ENCODE data around the gene ALAS1. TPM values are rescaled to one million over a fixed set of nuclear protein-coding genes. Genes with fewer than 3 reads are reported as not detected.
A peak's percentile ranks its signal among the peaks of the same experiment; 100 is the strongest.

ALAS1 gene
- total RNA-seq, 4 donors from 2014 or later = 17.5 to 43.1 (median 32.2) TPM

DNA sequence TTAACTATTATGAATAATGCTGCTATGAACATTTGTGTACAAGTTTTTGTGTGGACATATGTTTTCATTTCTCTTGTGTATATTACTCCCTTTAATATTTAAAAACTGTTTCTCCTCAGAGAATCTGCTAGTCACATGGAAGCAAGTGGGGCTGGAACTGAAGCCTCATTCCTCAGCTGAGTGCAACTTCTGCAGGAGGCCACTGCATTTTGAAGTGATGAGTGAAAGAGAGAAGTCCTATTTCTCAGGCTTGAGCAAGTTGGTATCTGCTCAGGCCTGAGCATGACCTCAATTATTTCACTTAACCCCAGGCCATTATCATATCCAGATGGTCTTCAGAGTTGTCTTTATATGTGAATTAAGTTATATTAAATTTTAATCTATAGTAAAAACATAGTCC is 15.9 kb downstream of the ALAS1 start:
- H3K4me3 ChIP-seq (ENCODE audit: low read depth, poor library complexity, severe bottlenecking) = no peak overlapping the region
- TF ChIP-seq, protein P1, sequence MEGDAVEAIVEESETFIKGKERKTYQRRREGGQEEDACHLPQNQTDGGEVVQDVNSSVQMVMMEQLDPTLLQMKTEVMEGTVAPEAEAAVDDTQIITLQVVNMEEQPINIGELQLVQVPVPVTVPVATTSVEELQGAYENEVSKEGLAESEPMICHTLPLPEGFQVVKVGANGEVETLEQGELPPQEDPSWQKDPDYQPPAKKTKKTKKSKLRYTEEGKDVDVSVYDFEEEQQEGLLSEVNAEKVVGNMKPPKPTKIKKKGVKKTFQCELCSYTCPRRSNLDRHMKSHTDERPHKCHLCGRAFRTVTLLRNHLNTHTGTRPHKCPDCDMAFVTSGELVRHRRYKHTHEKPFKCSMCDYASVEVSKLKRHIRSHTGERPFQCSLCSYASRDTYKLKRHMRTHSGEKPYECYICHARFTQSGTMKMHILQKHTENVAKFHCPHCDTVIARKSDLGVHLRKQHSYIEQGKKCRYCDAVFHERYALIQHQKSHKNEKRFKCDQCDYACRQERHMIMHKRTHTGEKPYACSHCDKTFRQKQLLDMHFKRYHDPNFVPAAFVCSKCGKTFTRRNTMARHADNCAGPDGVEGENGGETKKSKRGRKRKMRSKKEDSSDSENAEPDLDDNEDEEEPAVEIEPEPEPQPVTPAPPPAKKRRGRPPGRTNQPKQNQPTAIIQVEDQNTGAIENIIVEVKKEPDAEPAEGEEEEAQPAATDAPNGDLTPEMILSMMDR (IDR thresholded peaks at IDR 0.05) = no peak
- no peak for TF ChIP-seq POLR2A (IDR thresholded peaks at IDR 0.05)
- intact Hi-C loops (cut with DNase I; ENCODE audit: low total_unique reads) = no loop called here
- DNase-seq (ENCODE audit: low spot score in 2 of 2) = no peak

DNA sequence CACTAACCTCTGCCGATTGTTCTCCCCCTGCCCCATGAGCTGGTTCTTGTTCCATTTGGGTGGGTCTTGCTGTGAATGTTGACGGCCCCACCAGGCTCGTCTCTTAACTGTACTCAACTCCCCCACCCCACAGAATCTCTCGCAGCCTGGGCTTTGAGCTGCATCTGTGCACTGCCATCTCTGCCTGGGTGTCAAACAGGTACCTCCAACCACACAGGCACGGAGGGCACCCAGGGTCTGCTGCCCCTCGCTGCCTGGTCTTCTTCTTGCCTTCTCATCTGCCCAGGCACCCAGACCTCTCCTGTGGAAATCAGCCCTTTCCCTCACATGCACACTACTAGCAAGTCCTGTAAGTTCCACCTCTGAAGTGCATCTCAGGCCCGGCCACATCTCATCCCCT is 17.4 kb downstream of the ALAS1 start:
- no peak for TF ChIP-seq POLR2A (IDR thresholded peaks at IDR 0.05)
- TF ChIP-seq, protein P1 (IDR thresholded peaks at IDR 0.05) = no peak
- intact Hi-C loops (cut with DNase I; ENCODE audit: low total_unique reads) = no loop called here
- no peak overlapping the region for H3K4me3 ChIP-seq (ENCODE audit: low read depth, poor library complexity, severe bottlenecking)
- 94 to 96% methylated on average over 7 of the region's 7 CpGs for WGBS, 2 donors
- no peak for DNase-seq (ENCODE audit: low spot score in 2 of 2)

DNA sequence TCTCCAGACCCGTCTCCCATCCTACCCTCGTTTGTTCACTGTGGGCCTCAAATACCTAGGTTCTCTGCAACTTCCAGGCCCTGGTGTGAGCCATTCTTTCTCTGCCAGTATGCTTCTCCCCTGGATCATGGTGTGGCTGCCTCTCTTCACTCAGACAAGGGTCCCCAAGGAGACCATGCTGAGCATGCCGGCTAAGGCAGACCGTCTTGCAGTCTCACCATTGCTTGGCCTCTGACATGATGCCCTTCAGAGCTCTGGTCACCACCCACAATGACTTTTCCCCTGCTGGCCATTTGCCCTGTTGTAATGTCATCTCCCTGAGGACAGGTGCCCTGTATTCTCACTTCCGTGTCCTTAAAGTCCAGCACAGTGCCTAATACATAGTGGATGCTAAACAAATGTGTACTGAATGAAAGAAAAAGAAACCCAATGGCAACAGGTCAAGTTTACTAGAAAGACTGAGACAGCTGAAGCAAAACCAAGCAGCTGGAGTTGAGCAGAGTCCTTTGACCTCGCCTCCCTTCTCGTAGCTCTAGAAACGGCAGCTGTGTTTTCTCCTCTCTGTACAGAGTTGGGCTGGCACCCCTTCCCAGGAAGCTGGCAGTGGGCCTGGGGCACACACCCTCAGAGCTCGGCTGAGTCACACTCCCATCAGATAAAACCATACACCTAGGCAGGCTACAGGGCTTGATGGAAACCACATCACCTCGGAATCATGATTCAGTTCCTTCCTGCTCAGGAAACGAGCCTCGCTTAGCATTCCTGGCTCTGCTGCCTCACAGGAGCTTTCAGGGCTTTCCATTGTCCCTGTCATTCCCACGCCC is 18.8 kb downstream of the ALAS1 start:
- intact Hi-C loops (cut with DNase I; ENCODE audit: low total_unique reads) = no loop called here
- peak; percentile 82 to 89 for DNase-seq (ENCODE audit: low spot score in 2 of 2)
- WGBS, 2 donors = 34 to 35% methylated on average over 13 of the region's 13 CpGs
- H3K4me3 ChIP-seq (ENCODE audit: low read depth, poor library complexity, severe bottlenecking) = no peak overlapping the region
- TF ChIP-seq, protein P1 (IDR thresholded peaks at IDR 0.05) = no peak
- TF ChIP-seq POLR2A (IDR thresholded peaks at IDR 0.05) = no peak

DNA sequence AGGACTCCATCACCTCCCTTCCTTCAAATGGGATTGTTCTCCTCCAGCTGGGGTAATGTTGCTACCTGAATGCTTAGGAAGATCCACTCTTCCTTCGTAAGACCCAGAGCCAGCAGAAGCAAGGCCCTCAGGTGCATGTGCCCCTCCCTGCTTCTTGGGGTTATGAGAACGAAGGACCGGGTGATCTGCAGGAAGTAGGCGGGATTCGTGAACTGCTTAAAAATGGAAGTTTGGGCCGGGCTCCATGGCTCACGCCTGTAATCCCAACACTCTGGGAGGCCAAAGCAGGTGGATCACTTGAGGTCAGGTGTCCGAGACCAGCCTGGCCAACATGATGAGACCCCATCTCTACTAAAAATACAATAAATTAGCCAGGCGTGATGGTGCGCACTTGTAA is 19.4 kb downstream of the ALAS1 start:
- TF ChIP-seq, protein P1 (IDR thresholded peaks at IDR 0.05) = no peak
- no peak for TF ChIP-seq POLR2A (IDR thresholded peaks at IDR 0.05)
- no peak for DNase-seq (ENCODE audit: low spot score in 2 of 2)
- intact Hi-C loops (cut with DNase I; ENCODE audit: low total_unique reads) = no loop called here
- no peak overlapping the region for H3K4me3 ChIP-seq (ENCODE audit: low read depth, poor library complexity, severe bottlenecking)
- WGBS, 2 donors = 50 to 57% methylated on average over 8 to 10 of the region's 10 CpGs

DNA sequence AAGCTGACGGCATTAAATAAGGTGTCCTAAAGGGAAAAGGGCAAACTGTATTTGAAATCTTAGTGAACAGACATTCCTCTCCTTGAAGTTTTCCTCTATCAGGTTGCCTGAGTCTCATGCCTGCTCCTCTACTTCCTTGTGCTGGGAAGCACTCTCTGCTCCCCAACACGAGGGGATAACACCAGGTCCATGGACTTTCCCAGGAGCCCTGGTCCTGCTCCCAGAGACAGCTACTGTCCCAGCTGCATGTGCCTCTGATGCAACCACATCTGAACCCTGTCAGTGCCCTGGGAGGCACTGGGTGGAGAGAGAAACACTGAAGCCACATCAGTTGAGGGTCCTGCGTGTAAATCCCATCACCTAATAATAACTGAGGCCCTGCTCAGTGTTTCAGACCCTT is 20.1 kb downstream of the ALAS1 start:
- H3K4me3 ChIP-seq (ENCODE audit: low read depth, poor library complexity, severe bottlenecking) = no peak overlapping the region
- no peak for DNase-seq (ENCODE audit: low spot score in 2 of 2)
- intact Hi-C loops (cut with DNase I; ENCODE audit: low total_unique reads) = no loop called here
- WGBS, 2 donors = 64 to 72% methylated on average over 3 of the region's 3 CpGs
- TF ChIP-seq, protein P1 (IDR thresholded peaks at IDR 0.05) = no peak

DNA sequence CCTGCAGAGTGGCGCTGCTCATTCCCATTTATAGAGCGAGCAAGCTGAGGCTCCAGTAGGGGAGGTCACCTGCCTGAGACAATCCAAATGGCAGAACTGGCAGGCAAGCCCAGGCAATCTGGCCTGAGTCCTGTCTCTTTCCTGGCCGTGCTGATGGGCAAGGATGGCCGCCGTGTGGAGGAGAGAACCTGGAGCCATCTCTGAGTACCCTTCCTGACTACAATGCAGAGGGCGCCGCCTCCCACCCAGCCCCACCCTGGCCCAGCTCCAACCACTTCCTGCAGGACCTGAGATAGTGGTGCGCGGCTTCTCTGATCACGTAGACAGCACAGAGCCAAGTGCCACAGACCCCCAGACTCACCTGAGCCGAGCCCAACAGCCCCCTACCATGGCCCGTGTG is 20.5 kb downstream of the ALAS1 start:
- TF ChIP-seq POLR2A (IDR thresholded peaks at IDR 0.05) = no peak
- TF ChIP-seq, protein P1 (IDR thresholded peaks at IDR 0.05) = no peak
- WGBS, 2 donors = 78 to 87% methylated on average over 10 to 12 of the region's 12 CpGs
- no peak for DNase-seq (ENCODE audit: low spot score in 2 of 2)
- no peak overlapping the region for H3K4me3 ChIP-seq (ENCODE audit: low read depth, poor library complexity, severe bottlenecking)
- intact Hi-C loops (cut with DNase I; ENCODE audit: low total_unique reads) = no loop called here

Data from lower leg skin (tissue), 4 donors.